Activated CD4-positive, CD25-positive, alpha-beta regulatory T cell treated with anti-CD3 and anti-CD28 coated beads, Interleukin-2, amount 50 U/mL, for 16 hours (primary cell): Measurements from ENCODE around the gene GHDC.
"Not testable (repeated sequence)": the region's sequence is repeated elsewhere in the genome, so short reads cannot be mapped to it uniquely, and the experiment has no call there.

Experiments
- DNase-seq: peaks from one replicate; pipeline ENCODE4 v3.0.0-alpha.2; 2020; ENCODE audit warnings: low read depth, low spot score

GHDC gene

DNA sequence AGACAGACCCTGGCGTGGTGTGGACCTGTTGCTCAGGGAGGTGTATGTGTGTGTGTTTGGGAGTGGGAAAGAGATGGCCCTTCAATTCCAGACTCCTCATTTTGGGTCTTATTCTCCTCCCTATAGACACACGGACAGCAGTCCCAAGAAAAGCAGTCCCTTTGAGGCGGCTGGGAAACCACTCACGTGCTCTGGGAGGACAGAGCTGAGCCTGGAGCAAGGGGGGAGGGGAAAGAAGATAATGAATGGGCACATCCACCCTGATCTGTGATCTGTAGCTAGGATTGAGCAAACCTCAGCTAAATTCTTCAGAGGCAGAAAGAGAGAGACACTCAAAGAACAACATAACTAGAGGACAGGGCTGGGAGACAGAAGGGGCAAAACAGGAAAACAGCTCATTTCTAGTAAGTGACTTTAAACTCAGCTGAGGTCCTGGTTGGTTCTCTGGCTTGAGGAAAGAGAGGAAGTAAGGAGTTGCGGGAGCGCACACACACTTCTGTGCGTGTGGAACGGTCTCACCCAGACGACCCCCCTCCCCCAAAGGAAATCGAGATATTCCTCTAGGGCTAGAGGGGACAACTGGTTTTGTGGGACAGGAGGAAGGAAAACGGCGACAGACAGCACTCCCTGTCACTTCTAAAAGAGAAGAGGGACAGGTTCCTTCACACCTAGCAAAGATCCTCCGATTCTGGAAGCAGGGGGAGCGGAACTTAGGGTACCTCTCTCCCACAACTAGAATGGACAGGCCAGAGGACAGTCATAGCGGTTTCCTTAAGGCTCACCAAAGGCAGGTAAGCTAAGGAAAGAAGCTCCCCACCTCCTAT, 40.2 kb downstream of the GHDC start:
- DNase-seq = no peak

DNA sequence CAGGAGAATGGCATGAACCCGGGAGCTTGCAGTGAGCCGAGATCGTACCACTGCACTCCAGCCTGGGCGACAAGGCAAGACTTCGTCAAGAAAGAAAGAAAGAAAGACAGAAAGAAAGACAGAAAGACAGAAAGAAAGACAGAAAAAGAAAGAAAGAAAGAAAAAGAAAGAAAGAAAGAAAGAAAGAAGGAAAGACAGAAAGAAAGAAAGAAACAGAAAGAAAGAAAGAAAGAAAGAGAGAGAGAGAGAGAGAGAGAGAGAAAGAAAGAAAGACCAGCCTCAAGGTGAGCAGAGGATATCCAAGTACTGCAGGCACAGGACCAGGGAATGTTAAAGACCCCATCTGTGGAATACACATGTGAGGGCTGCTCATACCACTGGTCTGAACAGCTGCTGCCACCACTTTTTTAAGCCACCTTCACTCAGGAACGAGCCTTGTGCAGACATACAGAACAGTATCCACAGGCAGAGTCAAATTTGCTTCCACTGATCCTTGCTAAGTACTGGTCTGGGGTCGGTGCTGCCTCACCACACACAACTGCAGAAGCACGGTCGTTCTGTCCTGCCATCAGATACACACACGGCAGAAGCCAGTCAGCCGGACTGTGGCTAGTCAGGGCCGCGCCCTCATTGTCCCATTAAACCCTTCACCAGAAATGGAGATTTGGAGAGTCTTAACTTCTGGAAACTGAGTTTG, 47.2 kb downstream of the GHDC start:
- DNase-seq = no peak

DNA sequence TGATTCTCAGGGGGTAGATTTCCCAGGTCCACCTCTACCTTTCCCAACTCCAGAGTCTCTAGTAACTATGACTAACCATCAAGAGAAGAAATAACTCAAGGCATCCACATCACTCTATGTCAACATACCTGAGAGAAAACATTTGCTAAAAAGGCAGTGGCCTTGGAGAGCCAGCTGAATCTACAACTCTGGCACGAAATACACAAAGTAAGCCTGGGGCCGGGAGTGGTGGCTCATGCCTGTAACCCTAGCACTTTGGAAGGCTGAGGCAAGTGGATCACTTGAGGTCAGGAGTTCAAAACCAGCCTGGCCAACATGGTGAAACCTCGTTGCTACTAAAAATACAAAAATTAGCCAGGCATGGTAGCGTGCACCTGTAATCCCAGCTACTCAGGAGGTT, 51.2 kb downstream of the GHDC start:
- not testable (repeated sequence) for DNase-seq

DNA sequence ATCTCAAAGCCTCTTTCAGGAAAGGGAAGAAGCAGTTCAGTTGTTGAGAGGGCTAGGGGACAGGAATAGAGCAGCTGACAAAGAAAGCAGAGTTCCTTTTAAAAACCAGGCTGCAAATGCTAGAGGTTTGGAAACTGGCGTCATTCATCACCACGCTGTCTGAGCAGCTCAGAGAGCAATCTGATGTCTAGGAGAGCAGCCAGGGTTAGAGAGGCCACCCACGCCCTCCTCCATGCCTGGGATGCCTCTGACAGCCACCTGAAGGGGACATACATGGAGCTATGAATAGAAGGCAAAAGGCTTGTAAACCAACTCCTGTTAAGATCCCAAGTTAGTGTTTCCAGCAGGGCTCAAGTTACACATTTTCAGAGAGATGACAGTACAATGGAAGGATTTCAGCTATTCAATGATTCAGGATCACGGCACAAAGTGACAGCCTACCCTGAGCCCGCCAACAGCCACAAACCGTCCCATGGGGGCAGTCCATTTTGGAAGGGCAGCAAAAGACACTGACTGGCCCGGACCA, 51.9 kb downstream of the GHDC start:
- DNase-seq = no peak

DNA sequence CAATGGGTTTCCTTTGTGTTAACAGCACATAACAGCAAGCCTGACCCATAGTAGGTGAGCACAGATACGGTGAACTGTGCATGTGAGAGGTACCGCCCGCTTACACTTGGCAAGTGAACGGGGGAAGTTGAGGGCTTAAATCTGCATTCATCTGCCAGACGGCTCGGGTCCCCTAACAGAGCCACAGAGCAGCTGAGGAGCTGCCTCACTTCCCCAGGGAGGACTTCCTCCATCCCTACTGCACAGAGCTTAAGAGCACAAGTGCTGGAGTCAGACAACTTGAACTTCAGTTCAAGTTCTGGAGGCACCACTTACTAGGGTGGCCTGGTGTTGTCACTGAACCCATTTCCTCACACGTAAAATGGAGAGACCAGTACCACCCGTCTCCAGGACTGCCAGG, 52.9 kb downstream of the GHDC start:
- DNase-seq = no peak

DNA sequence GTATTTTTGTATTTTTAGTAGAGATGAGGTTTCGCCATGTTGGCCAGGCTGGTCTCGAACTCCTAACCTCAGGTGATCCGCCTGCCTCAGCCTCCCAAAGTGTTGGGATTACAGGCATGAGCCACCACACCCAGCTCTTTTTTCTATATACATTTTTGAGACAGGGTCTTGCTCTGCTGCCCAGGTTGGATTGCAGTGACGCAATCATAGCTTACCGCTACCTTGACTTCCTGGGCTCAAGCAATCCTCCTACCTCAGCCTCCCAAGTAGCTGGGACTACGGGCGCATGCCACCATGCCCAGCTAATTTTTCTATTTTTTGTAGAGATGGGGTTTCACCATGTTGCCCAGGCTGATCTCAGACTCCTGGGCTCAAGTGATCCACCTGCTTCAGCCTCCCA, 53.6 kb downstream of the GHDC start:
- not testable (repeated sequence) for DNase-seq
